Keratinocyte (primary cell): ENCODE data around the gene TTN. TPM values are rescaled to one million over a fixed set of nuclear protein-coding genes. Genes with fewer than 3 reads are reported as not detected.

ENCODE experiments used
- DNase-seq: peaks from one replicate; pipeline ENCODE4 v3.0.0-alpha.2; 2011; ENCODE audit warnings: low read depth, missing footprints, low spot score
- FAIRE-seq: peaks from 2 replicates; lab custom pipeline; 2011; peaks lifted over from hg19 to GRCh38; lab: Jason Lieb, UNC
- H2AFZ ChIP-seq: 2 replicates; pipeline ENCODE4 v1.6.0; 2012; ENCODE audit warnings: low read length, control low read depth, inconsistent platforms; ENCODE audit not compliant: control insufficient read depth
- H3K27ac ChIP-seq: 2 replicates; pipeline ENCODE4 v1.5.1; 2011; ENCODE audit warnings: low read length; ENCODE audit not compliant: control insufficient read depth, insufficient read depth
- H3K27me3 ChIP-seq: 3 replicates; pipeline ENCODE4 v1.6.0; 2011; ENCODE audit warnings: low read length; ENCODE audit not compliant: control insufficient read depth, insufficient read depth; ENCODE audit errors: extremely low read depth
- H3K36me3 ChIP-seq, 2 experiments: 2 replicates in 1 of 2; 3 replicates in 1 of 2; pipeline ENCODE4 v1.5.1; 2011; ENCODE audit warnings: low read length in 2 of 2, mild to moderate bottlenecking in 1 of 2; ENCODE audit not compliant: control insufficient read depth in 2 of 2, insufficient read depth in 2 of 2; ENCODE audit errors: extremely low read depth in 1 of 2
- H3K4me1 ChIP-seq: 3 replicates; pipeline ENCODE4 v1.5.1; 2011; ENCODE audit warnings: low read length; ENCODE audit not compliant: control insufficient read depth, insufficient read depth; ENCODE audit errors: extremely low read depth
- H3K4me2 ChIP-seq: 3 replicates; pipeline ENCODE4 v1.6.0; 2011; ENCODE audit warnings: low read depth, low read length; ENCODE audit not compliant: control insufficient read depth, insufficient read depth; ENCODE audit errors: extremely low read depth
- H3K4me3 ChIP-seq, 3 experiments: fragments of 200-600 bp in 1 of 3; sonication (generic) in 1 of 3; 2 replicates in 2 of 3; 3 replicates in 1 of 3; pipeline ENCODE4 v1.5.1; 2011 to 2016; ENCODE audit warnings: low read length in 3 of 3, mild to moderate bottlenecking in 3 of 3, control low read depth in 2 of 3, inconsistent platforms in 1 of 3, low read depth in 1 of 3, mixed read lengths in 1 of 3, mixed run types in 1 of 3, moderate library complexity in 1 of 3; ENCODE audit not compliant: control insufficient read depth in 2 of 3, insufficient read depth in 2 of 3; ENCODE audit errors: extremely low read depth in 1 of 3
- H3K79me2 ChIP-seq: 2 replicates; pipeline ENCODE4 v1.6.0; 2012; ENCODE audit warnings: low read length; ENCODE audit not compliant: control insufficient read depth, insufficient read depth
- H3K9ac ChIP-seq: 3 replicates; pipeline ENCODE4 v1.6.0; 2011; ENCODE audit warnings: low read length; ENCODE audit not compliant: control insufficient read depth, insufficient read depth; ENCODE audit errors: extremely low read depth
- H3K9me1 ChIP-seq: 3 replicates; pipeline ENCODE4 v1.6.0; 2011; ENCODE audit warnings: low read length; ENCODE audit not compliant: control insufficient read depth, insufficient read depth; ENCODE audit errors: extremely low read depth
- H3K9me3 ChIP-seq: 2 replicates; pipeline ENCODE4 v1.5.1; 2012; ENCODE audit warnings: low read depth, low read length; ENCODE audit not compliant: control insufficient read depth
- H4K20me1 ChIP-seq: 3 replicates; pipeline ENCODE4 v1.6.0; 2011; ENCODE audit warnings: low read length; ENCODE audit not compliant: control insufficient read depth, insufficient read depth; ENCODE audit errors: extremely low read depth
- EZH2 ChIP-seq: IDR thresholded peaks from one replicate; pipeline ENCODE4 v1.6.1; 2012; ENCODE audit warnings: inconsistent platforms, mild to moderate bottlenecking, low read length, moderate library complexity
- dilution Hi-C: fragments of 300-500 bp; cut with MboI; formaldehyde crosslinking; loops from one replicate; pipeline ENCODE4 v1.7.0; 2020; ENCODE audit warnings: low sequenced_read_pairs; ENCODE audit not compliant: extremely low pct_ligation_motif_present
- polyA plus RNA-seq, 5 experiments: library from polyadenylated mRNA; depleted of rRNA in 3 of 5; stranded (reverse) in 3 of 5; stranded (forward) in 1 of 5; unstranded in 1 of 5; fragments of >200 nt; gene quantifications; 1 replicate in 1 of 5; 2 replicates in 3 of 5; 3 replicates in 1 of 5; pipeline versions ENCODE4 v1.2.1 to v1.2.3, GENCODE V29; 2011 to 2012; ENCODE audit warnings: missing spikeins in 2 of 5, low read depth in 1 of 5, low replicate concordance in 1 of 5
- TF ChIP-seq, protein P1 (sequence below), 3 experiments: IDR thresholded peaks in 1 of 3; conservative IDR thresholded peaks in 1 of 3; optimal IDR thresholded peaks in 1 of 3; 2 replicates in 2 of 3; 3 replicates in 1 of 3; pipeline versions ENCODE3 to v1.5.1; 2011; ENCODE audit warnings: low read length in 3 of 3, mild to moderate bottlenecking in 3 of 3, moderate library complexity in 2 of 3, control low read depth in 1 of 3, inconsistent platforms in 1 of 3; ENCODE audit not compliant: insufficient read depth in 2 of 3; ENCODE audit errors: extremely low read depth in 1 of 3

Gene TTN
- polyA plus RNA-seq, 1 donor (not counting 4 experiments of a cell fraction or from before 2014, with no cell fraction given), result 0.01 TPM

DNA sequence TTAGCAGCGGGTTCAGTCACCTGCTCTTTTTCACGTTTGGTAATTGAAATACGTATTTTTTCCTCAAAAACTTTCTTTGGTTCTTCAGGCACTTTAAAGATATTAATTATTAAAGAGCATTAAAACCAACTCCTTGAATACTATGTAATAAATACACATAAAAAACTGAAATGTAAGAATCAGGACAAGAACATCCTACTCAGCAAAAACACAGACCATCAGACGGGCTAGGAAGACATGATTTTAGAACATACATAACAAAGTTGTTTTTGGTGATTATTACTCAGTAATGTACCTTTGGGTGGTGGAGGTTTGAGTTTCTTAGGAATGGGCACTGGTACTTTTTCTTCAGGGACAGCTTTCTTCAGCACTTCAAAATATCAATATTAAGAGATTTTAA lies 126.1 kb downstream of the TTN start:
- Histone ChIP-seq H4K20me1 (no peaks in the 10 kb centered on the region), H3K9me1 (no peaks in the 10 kb centered on the region), H2AFZ (no peak overlapping the region), H3K79me2 (no peaks in the 10 kb centered on the region), H3K9ac (no peak overlapping the region), H3K27me3 (no peaks in the 10 kb centered on the region), H3K36me3 (no peaks in the 10 kb centered on the region), H3K4me2 (no peak overlapping the region), H3K4me3 (no peak overlapping the region), H3K27ac (no peak overlapping the region), H3K4me1 (no peaks in the 10 kb centered on the region), H3K9me3 (no peaks in the 10 kb centered on the region)
- DNase-seq, result no peak
- FAIRE-seq, result no peak
- dilution Hi-C loops, result no loop called here
- TF ChIP-seq, protein P1, sequence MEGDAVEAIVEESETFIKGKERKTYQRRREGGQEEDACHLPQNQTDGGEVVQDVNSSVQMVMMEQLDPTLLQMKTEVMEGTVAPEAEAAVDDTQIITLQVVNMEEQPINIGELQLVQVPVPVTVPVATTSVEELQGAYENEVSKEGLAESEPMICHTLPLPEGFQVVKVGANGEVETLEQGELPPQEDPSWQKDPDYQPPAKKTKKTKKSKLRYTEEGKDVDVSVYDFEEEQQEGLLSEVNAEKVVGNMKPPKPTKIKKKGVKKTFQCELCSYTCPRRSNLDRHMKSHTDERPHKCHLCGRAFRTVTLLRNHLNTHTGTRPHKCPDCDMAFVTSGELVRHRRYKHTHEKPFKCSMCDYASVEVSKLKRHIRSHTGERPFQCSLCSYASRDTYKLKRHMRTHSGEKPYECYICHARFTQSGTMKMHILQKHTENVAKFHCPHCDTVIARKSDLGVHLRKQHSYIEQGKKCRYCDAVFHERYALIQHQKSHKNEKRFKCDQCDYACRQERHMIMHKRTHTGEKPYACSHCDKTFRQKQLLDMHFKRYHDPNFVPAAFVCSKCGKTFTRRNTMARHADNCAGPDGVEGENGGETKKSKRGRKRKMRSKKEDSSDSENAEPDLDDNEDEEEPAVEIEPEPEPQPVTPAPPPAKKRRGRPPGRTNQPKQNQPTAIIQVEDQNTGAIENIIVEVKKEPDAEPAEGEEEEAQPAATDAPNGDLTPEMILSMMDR (optimal IDR thresholded peaks at IDR 0.05 in 1 of 3, IDR thresholded peaks at IDR 0.05 in 1 of 3, conservative IDR thresholded peaks at IDR 0.05 in 1 of 3; ENCODE audit: extremely low read depth in 1 of 3, insufficient read depth in 2 of 3, low read length in 3 of 3), result no peak
- TF ChIP-seq EZH2, result no peak

DNA sequence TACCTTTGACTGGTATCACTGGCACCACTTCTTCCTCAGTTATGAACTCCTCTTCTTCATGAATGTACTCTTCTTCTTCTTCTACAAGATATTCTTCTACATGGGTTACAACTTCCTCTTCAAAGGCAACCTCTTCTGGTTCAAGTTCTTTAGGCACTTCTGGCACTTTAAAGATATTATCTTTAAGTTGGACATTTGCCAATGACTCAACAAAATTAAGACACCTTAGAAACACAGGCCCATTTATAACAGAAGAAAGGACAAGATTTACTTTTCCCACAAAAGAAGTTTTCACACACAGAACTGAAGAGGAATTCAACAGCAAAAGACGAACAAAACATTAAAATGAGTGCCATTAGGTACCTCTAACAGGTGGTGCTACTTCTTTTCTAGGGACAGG lies 127.3 kb downstream of the TTN start:
- H3K4me1 ChIP-seq, result no peaks in the 10 kb centered on the region
- no peak overlapping the region for H3K27ac ChIP-seq
- no peak overlapping the region for H3K4me3 ChIP-seq
- no peak overlapping the region for H3K4me2 ChIP-seq
- dilution Hi-C loops, result no loop called here
- no peak overlapping the region for H3K9ac ChIP-seq
- TF ChIP-seq, protein P1 (optimal IDR thresholded peaks at IDR 0.05 in 1 of 3, IDR thresholded peaks at IDR 0.05 in 1 of 3, conservative IDR thresholded peaks at IDR 0.05 in 1 of 3; ENCODE audit: extremely low read depth in 1 of 3, insufficient read depth in 2 of 3, low read length in 3 of 3), result no peak
- TF ChIP-seq EZH2, result no peak
- H3K9me1 ChIP-seq, result no peaks in the 10 kb centered on the region
- H3K79me2 ChIP-seq, result no peaks in the 10 kb centered on the region
- no peaks in the 10 kb centered on the region for H4K20me1 ChIP-seq
- DNase-seq, result no peak
- H2AFZ ChIP-seq, result no peak overlapping the region
- no peak for FAIRE-seq
- H3K9me3 ChIP-seq, result no peaks in the 10 kb centered on the region
- no peaks in the 10 kb centered on the region for H3K27me3 ChIP-seq
- no peaks in the 10 kb centered on the region for H3K36me3 ChIP-seq
